NB4 (cell line): ENCODE results near the gene METAP2.
"Not testable (repeated sequence)": the region's sequence is repeated elsewhere in the genome, so short reads cannot be mapped to it uniquely, and the experiment has no call there.

Experiments
- DNase-seq: peaks from one replicate; pipeline ENCODE4 v3.0.0; 2010; ENCODE audit warnings: low read depth
- H3K4me3 ChIP-seq: one replicate; pipeline ENCODE4 v1.5.1; 2011; ENCODE audit warnings: mild to moderate bottlenecking, low read depth, low read length, moderate library complexity
- CTCF ChIP-seq: IDR thresholded peaks from one replicate; pipeline ENCODE4 v1.5.1; 2012; ENCODE audit warnings: low read depth, low read length
- MAX ChIP-seq: IDR thresholded peaks from 2 replicates; pipeline ENCODE4 v1.6.1; 2011; ENCODE audit warnings: low read depth, low read length
- MYC ChIP-seq: IDR thresholded peaks from 2 replicates; pipeline ENCODE4 v1.6.1; 2011; ENCODE audit warnings: low read depth, low read length
- POLR2A ChIP-seq: IDR thresholded peaks from 2 replicates; pipeline ENCODE4 v1.6.1; 2011; ENCODE audit warnings: mild to moderate bottlenecking; ENCODE audit not compliant: insufficient read length; ENCODE audit errors: extremely low read depth

The METAP2 gene

GRCh38 chr12:95462551-95462950 lies 11.4 kb upstream of the METAP2 start:
- H3K4me3 ChIP-seq: no peak overlapping the region
- DNase-seq: no peak
- TF ChIP-seq CTCF (no peak), MAX (no peak), MYC (no peak), POLR2A (no peak)

GRCh38 chr12:95463050-95463449 lies 10.9 kb upstream of the METAP2 start:
- H3K4me3 ChIP-seq: no peak overlapping the region
- no peak for DNase-seq
- TF ChIP-seq CTCF (no peak), MAX (no peak), POLR2A (no peak), MYC (no peak)

GRCh38 chr12:95463776-95464175 lies 10.2 kb upstream of the METAP2 start:
- not testable (repeated sequence) for DNase-seq

GRCh38 chr12:95465275-95465674 lies 8.7 kb upstream of the METAP2 start:
- no peak for DNase-seq
- no peak overlapping the region for H3K4me3 ChIP-seq
- TF ChIP-seq CTCF: no peak

More at GRCh38 chr12:95463776-95464175, 10.2 kb upstream of the METAP2 start:
- H3K4me3 ChIP-seq: not testable (repeated sequence)

- no peak for TF ChIP-seq MAX
- TF ChIP-seq MYC: no peak
- TF ChIP-seq POLR2A: no peak
- no peak for TF ChIP-seq CTCF
- H3K4me3 ChIP-seq: no peak overlapping the region
- no peak for DNase-seq
Observed at GRCh38 chr12:95470300-95470699, 3.7 kb upstream of the METAP2 start.

- H3K4me3 ChIP-seq: peak overlapping the region; percentile 79
- peak; percentile 64 for DNase-seq
- TF ChIP-seq CTCF (no peak), POLR2A (no peak), MYC (0 out of 2 replicates have a peak, but pooled peaks have one; percentile 37), MAX (peak; percentile 22; the same call in 1 of the 2 replicates)
Observed at GRCh38 chr12:95473231-95473883, 595 bp upstream of the METAP2 start.
